ENCODE results near the gene DPEP2.
"Not testable (repeated sequence)": the region's sequence is repeated elsewhere in the genome, so short reads cannot be mapped to it uniquely, and the experiment has no call there.

DPEP2 gene

DNA sequence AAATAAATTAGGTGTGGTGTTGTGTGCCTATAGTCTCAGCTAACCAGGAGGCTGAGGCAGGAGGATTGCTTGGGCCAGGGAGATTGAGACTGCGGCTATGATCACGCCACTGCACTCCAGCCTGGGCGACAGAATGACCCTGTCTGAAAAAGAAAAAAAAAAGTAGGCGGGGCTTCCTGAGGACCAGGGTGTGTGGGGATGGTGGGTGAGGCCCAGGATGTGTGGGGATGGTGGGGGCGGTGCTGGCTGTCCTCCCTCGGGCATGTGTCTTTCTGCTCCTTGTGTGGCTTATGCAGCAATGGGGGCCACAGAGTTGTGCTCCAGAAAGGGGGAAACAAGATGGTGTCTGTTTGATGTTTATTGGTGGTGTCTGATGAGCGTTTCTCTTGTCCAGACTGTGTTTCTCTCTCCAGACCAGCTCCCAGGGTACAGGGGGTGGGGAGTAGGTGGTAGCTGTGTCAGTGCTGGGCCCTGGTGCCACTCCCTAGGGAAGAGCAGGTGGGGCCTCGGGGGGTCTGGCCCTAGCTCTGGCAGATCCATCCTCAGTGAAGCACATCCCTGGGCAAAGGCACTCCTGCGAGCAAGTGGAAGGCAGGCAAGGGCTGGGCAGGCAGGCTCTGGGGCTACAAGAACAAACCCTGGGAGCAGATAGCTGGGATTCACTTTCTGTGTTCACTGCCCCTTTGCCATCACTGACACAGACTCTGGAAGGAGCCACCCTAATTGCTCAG, 57.6 kb downstream of the DPEP2 start:
- no peak for TF ChIP-seq CTCF (IDR thresholded peaks at IDR 0.05; ENCODE audit: low read depth, low read length)
- H3K4me3 ChIP-seq (replicated peaks in 1 of 2; ENCODE audit: low read depth in 2 of 2, low read length in 2 of 2) = no peak overlapping the region
- DNase-seq (ENCODE audit: low read depth in 2 of 2) = no peak

GRCh38 chr16:67940446-67941089, 58.7 kb downstream of the DPEP2 start:
- DNase-seq (ENCODE audit: low read depth in 2 of 2) = no peak

DNA sequence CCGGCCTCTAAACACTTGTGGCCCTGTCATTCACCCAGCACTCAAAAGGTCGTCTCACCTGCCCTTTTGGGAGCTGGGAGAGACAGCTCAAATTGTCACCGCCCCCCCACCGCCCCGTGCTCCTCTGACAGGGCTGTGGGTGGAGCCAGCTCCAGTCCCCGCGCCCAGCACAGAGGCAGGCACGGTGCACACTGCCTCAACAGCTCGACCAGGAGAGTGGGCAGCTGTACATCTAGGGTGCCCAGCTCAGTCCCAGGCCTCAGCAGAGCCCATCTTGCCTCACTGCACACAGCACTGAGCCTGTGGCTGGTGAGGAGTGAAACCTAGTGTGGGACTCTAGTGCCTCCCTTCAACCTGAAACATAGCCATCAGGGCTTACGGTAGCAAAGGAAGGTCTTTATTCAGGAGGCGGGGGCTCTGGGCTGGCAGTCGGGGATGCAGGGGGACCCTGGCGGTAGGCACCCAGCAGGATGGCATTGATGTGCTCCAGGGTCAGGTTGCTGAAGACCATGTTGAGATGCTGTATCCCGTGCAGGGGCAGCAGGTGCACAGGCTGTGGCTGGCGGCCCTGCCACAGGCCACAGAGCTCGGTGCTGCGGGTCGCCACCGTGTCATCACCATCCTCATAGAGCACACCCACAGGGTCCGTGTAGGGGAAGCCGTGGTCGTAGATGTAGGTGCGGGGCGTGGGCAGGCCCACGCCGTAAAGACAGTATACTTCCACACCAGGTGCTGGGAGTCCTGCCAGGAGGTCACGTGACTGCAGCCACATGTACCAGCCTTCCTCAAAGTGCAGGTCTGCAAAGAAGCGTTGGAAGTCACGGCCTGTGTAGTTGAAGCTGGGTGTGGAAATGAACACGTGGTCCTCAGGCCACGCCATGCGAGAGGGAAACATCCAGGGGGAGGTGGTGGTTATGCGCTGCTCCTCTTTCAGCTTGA, 59.5 kb downstream of the DPEP2 start:
- TF ChIP-seq CTCF (IDR thresholded peaks at IDR 0.05; ENCODE audit: low read depth, low read length) = no peak
- no peak for DNase-seq (ENCODE audit: low read depth in 2 of 2)
- no peak overlapping the region for H3K4me3 ChIP-seq (replicated peaks in 1 of 2; ENCODE audit: low read depth in 2 of 2, low read length in 2 of 2)

More at GRCh38 chr16:67940446-67941089, 58.7 kb downstream of the DPEP2 start:
- no peak for TF ChIP-seq CTCF (IDR thresholded peaks at IDR 0.05; ENCODE audit: low read depth, low read length)
- no peak overlapping the region for H3K4me3 ChIP-seq (replicated peaks in 1 of 2; ENCODE audit: low read depth in 2 of 2, low read length in 2 of 2)

- not testable (repeated sequence) for H3K4me3 ChIP-seq (replicated peaks in 1 of 2; ENCODE audit: low read depth in 2 of 2, low read length in 2 of 2); DNase-seq (ENCODE audit: low read depth in 2 of 2)
Observed at GRCh38 chr16:67937713-67938112, 61.6 kb downstream of the DPEP2 start.

All from cardiac fibroblast (primary cell).